KG1 (cell line): ENCODE measurements around the gene ICA1L.

Experiments used
- DNase-seq: peaks from one replicate; lab custom pipeline; 2025; lab: John Stamatoyannopoulos, UW

ICA1L gene

GRCh38 chr2:202782940-202783558 is 88.5 kb downstream of the ICA1L start:
- no peak for DNase-seq

GRCh38 chr2:202780514-202781021 is 91.0 kb downstream of the ICA1L start:
- no peak for DNase-seq

- no peak for DNase-seq
Observed at GRCh38 chr2:202778217-202778616, 93.3 kb downstream of the ICA1L start.

DNA sequence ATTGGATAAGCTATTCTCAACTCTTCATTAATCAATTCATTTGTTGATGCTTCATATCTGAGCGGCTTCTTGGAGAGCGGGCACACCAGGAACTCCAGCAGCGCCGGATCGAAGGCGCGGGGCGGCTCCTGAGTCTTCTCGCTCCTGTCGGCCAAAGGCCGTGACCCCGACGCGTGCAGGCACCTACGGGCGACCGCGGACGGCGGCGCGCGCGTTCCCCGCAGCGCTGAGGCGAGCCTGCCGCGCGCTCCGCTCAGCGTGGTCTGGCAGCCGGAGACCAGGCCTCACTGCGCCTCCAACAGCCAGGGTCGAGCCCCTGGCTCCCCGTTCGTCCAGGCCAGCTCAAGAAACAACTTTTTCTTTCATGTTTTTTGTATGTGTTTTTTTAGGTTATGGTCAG is 97.5 kb downstream of the ICA1L start:
- no peak for DNase-seq

GRCh38 chr2:202773301-202773973 is 98.1 kb downstream of the ICA1L start:
- no peak for DNase-seq

- DNase-seq: no peak
Observed at GRCh38 chr2:202771741-202772460, 99.7 kb downstream of the ICA1L start.

- no peak for DNase-seq
Observed at GRCh38 chr2:202771336-202771735, 100.2 kb downstream of the ICA1L start.

GRCh38 chr2:202769201-202769600 is 102.4 kb downstream of the ICA1L start:
- no peak for DNase-seq

GRCh38 chr2:202768273-202768672 is 103.3 kb downstream of the ICA1L start:
- no peak for DNase-seq

DNA sequence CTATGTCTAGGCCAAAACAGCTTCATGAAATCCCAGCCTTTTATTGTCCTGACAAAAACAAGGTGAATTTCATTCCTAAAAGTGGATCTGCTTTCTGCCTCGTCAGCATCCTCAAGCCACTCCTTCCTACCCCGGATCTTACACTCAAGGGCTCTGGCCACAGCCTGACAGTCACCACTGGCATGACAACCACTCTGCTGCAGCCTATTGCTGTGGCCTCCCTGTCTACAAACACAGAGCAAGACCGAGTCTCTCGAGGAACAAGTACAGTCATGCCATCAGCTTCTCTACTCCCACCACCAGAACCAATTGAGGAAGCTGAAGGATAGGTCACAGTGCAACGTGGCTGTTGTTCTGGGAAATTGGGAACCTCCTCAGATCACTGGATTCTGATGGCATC is 106.1 kb downstream of the ICA1L start:
- no peak for DNase-seq

- DNase-seq: no peak
Observed at GRCh38 chr2:202764991-202765390, 106.6 kb downstream of the ICA1L start.

DNA sequence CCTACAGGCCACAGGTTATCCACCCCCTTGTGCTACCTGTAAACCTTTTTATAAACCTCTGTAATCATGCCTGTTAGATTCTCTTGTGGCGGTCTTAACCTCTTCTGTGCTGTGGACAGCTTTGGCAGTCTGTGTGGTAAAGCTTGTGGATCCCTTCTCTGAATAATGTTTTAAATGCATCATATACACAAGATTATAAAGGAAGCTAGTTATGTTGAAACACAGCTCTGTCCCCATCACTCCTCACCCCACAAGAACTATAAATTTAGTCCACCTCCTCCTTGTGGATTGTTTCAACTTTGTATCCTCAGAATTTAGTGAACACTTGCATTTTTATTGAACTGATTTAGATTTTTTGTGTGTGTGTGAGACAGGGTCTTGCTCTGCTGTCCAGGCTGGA is 107.7 kb downstream of the ICA1L start:
- no peak for DNase-seq

DNA sequence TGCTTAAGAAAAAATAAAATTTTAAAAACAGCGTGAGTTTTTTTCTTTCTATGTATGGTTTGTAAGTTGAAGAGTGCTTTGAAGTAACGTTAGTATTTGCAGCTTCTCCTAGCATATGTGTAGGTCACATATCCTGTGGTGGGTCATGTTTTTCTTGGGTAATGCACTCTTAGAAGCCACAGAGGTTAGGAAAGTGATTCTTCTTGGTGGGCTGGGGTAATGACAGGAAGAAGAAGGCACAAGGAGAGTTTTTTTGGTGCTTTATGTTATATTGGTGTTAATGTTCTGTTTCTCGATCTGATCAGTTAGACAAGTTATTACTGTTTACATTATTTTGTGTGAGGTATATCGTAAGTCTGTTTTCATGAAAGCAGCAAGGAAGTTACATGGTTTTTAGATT is 109.0 kb downstream of the ICA1L start:
- DNase-seq: no peak

GRCh38 chr2:202760848-202761247 is 110.7 kb downstream of the ICA1L start:
- no peak for DNase-seq

GRCh38 chr2:202758604-202759003 is 113.0 kb downstream of the ICA1L start:
- no peak for DNase-seq

GRCh38 chr2:202758128-202758527 is 113.4 kb downstream of the ICA1L start:
- no peak for DNase-seq

DNA sequence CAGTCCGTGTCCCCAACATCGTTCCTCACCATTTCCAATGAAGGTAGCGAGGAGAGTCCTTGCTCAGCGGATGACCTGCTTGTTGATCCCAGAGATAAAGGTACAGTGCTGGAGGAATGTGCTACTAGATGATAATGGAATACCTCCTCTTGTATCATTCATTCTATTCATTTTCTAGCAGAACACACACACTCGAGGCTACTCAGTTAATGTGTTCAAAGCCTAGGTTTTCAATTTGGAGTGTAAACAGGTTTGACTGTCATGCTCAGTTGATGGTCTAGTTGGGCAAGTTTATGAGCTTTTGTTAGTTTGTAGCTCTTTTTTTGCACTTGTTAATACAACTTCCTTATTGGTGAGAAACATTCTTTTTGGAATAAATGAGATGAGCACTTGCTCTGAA is 114.2 kb downstream of the ICA1L start:
- no peak for DNase-seq

- DNase-seq: no peak
Observed at GRCh38 chr2:202756598-202756997, 115.0 kb downstream of the ICA1L start.

- DNase-seq: no peak
Observed at GRCh38 chr2:202754936-202755335, 116.6 kb downstream of the ICA1L start.

DNA sequence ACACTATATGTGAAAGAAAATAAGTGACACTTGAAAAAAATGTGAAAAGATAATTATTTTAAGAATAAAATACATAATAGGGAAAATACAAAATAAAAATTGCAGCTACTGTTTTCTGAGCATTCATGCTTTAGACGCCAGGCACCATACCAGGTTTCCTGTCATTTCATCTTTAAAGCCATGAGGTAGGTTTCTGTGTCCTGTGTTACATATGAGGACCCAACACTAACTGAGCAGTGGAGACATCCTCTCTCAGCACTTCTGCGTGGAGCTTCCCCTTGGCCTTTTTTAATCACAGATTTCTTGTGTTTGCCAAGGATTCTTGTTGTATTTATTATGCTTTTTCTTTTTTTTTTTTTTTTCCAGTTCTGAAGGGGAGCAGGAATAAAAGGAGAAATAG is 119.5 kb downstream of the ICA1L start:
- no peak for DNase-seq

- DNase-seq: no peak
Observed at GRCh38 chr2:202750763-202751427, 120.7 kb downstream of the ICA1L start.

GRCh38 chr2:202749477-202749876 is 122.1 kb downstream of the ICA1L start:
- no peak for DNase-seq

DNA sequence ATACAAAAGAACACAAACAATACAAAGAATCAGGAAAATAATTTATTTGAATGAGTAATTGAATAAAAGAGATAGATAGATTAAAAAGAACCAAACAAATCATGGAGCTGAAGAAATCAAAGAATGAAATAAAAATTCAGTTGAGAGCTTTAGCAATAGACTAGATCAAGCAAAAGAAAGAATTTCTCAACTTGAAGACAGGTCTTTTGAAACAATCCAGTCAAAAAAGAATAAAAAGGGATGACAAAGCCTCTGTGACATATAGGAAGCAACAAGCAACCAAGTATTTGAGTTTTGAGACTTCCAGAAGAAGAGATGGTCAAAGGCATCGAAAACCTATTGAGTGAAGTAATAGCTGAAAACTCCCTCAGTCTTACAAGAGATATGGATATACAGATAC is 128.0 kb downstream of the ICA1L start:
- DNase-seq: no peak
